Measurements from ENCODE around the gene IFT25.

Gene IFT25

DNA sequence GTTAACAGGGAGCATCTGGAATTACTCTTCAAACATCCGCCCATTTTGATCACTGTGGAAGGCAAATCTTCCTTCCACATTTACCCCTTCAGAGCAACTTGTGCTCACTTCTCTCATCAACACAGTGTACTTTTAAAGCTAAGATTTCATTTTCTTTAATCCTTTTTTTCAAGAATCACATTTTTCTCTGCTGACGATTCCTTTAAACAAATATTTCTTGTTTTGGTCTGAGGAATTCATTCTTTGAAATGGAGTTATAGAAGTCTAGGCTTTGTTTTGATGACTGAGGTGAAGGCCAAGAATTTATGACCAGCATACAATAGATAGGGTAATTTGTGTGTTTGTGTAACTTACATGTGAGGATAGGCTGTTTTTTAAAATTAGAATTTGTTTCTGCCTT is 26.2 kb upstream of the IFT25 start:
- TF ChIP-seq NFIC (IDR thresholded peaks at IDR 0.05): no peak

GRCh38 chr1:53968125-53968513 is 22.6 kb upstream of the IFT25 start:
- TF ChIP-seq EP300 (IDR thresholded peaks at IDR 0.05; ENCODE audit: borderline replicate concordance): no peak
- no peak for TF ChIP-seq NFIC (IDR thresholded peaks at IDR 0.05)
- TF ChIP-seq, protein P1, sequence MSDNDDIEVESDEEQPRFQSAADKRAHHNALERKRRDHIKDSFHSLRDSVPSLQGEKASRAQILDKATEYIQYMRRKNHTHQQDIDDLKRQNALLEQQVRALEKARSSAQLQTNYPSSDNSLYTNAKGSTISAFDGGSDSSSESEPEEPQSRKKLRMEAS (IDR thresholded peaks at IDR 0.05): no peak
- no peak for TF ChIP-seq TAF1 (IDR thresholded peaks at IDR 0.05; ENCODE audit: low read depth)
- no peak for TF ChIP-seq YY1 (IDR thresholded peaks at IDR 0.05; ENCODE audit: low read depth)
- TF ChIP-seq CREB1 (IDR thresholded peaks at IDR 0.05; ENCODE audit: low read depth): no peak
- TF ChIP-seq, protein P2, sequence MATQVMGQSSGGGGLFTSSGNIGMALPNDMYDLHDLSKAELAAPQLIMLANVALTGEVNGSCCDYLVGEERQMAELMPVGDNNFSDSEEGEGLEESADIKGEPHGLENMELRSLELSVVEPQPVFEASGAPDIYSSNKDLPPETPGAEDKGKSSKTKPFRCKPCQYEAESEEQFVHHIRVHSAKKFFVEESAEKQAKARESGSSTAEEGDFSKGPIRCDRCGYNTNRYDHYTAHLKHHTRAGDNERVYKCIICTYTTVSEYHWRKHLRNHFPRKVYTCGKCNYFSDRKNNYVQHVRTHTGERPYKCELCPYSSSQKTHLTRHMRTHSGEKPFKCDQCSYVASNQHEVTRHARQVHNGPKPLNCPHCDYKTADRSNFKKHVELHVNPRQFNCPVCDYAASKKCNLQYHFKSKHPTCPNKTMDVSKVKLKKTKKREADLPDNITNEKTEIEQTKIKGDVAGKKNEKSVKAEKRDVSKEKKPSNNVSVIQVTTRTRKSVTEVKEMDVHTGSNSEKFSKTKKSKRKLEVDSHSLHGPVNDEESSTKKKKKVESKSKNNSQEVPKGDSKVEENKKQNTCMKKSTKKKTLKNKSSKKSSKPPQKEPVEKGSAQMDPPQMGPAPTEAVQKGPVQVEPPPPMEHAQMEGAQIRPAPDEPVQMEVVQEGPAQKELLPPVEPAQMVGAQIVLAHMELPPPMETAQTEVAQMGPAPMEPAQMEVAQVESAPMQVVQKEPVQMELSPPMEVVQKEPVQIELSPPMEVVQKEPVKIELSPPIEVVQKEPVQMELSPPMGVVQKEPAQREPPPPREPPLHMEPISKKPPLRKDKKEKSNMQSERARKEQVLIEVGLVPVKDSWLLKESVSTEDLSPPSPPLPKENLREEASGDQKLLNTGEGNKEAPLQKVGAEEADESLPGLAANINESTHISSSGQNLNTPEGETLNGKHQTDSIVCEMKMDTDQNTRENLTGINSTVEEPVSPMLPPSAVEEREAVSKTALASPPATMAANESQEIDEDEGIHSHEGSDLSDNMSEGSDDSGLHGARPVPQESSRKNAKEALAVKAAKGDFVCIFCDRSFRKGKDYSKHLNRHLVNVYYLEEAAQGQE (IDR thresholded peaks at IDR 0.05; ENCODE audit: low read depth): no peak
- TF ChIP-seq TEAD4 (IDR thresholded peaks at IDR 0.05): no peak
- TF ChIP-seq ZBTB7A (IDR thresholded peaks at IDR 0.05; ENCODE audit: low read depth): no peak
- no peak for TF ChIP-seq FOXM1 (IDR thresholded peaks at IDR 0.05; ENCODE audit: borderline replicate concordance, low read depth)
- no peak for TF ChIP-seq CEBPB (IDR thresholded peaks at IDR 0.05)
- TF ChIP-seq RAD21 (IDR thresholded peaks at IDR 0.05; ENCODE audit: low read depth): no peak
- TF ChIP-seq EGR1 (IDR thresholded peaks at IDR 0.05): no peak
- TF ChIP-seq TCF12 (IDR thresholded peaks at IDR 0.05; ENCODE audit: low read depth): no peak
- TF ChIP-seq USF1 (IDR thresholded peaks at IDR 0.05): no peak

DNA sequence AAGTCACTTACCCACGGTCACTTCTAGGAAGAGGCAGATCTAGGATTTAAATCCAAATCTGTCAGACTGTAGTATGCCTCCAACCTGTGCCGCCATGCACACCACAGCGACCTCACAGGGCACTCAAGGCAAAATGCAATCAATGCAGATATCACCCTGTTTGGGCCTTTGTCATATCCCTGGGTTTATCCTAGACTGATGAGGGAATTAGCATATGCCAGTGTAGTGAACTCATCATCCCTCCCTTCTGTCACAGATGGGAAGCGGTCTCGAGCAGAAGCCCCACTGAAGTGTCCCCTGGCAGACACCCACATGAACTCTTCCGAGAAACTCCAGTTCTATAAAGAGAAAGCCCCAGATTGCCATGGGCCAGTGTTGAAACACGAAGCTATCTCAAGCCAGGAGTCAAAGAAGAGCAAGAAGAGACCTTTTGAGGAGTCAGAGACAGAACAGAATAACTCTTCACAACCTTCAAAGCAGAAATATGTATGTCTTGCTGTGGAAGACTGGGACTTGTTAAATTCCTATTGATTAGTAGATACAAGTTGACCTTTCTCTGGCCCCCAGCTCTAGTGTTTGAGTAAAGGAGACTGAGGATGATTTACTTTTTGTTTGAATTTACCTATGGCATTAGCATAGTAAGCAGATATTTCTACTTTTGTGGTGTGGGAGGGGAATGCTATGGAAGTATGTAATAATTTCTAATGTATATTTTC is 22.1 kb upstream of the IFT25 start:
- TF ChIP-seq CREB1 (IDR thresholded peaks at IDR 0.05; ENCODE audit: low read depth) (no peak), TAF1 (IDR thresholded peaks at IDR 0.05; ENCODE audit: low read depth) (no peak), USF1 (IDR thresholded peaks at IDR 0.05) (no peak)

- TF ChIP-seq CREB1 (IDR thresholded peaks at IDR 0.05; ENCODE audit: low read depth) (no peak), EGR1 (IDR thresholded peaks at IDR 0.05) (no peak), ZBTB7A (IDR thresholded peaks at IDR 0.05; ENCODE audit: low read depth) (no peak), YY1 (IDR thresholded peaks at IDR 0.05; ENCODE audit: low read depth) (no peak), CEBPB (IDR thresholded peaks at IDR 0.05) (no peak), TAF1 (IDR thresholded peaks at IDR 0.05; ENCODE audit: low read depth) (no peak), TCF12 (IDR thresholded peaks at IDR 0.05; ENCODE audit: low read depth) (no peak), FOXM1 (IDR thresholded peaks at IDR 0.05; ENCODE audit: borderline replicate concordance, low read depth) (no peak), USF1 (IDR thresholded peaks at IDR 0.05) (no peak), TEAD4 (IDR thresholded peaks at IDR 0.05) (no peak), NFIC (IDR thresholded peaks at IDR 0.05) (no peak)
- TF ChIP-seq, protein P1 (IDR thresholded peaks at IDR 0.05): no peak
- TF ChIP-seq, protein P2 (IDR thresholded peaks at IDR 0.05; ENCODE audit: low read depth): no peak
These were observed 21.3 kb upstream of the IFT25 start for GRCh38 chr1:53966794-53967193.

- TF ChIP-seq, protein P2 (IDR thresholded peaks at IDR 0.05; ENCODE audit: low read depth): no peak
- TF ChIP-seq USF1 (IDR thresholded peaks at IDR 0.05) (no peak), EGR1 (IDR thresholded peaks at IDR 0.05) (no peak), RAD21 (IDR thresholded peaks at IDR 0.05; ENCODE audit: low read depth) (no peak), CREB1 (IDR thresholded peaks at IDR 0.05; ENCODE audit: low read depth) (no peak), TAF1 (IDR thresholded peaks at IDR 0.05; ENCODE audit: low read depth) (no peak), EP300 (IDR thresholded peaks at IDR 0.05; ENCODE audit: borderline replicate concordance) (no peak), YY1 (IDR thresholded peaks at IDR 0.05; ENCODE audit: low read depth) (no peak), NFIC (IDR thresholded peaks at IDR 0.05) (no peak), ZBTB7A (IDR thresholded peaks at IDR 0.05; ENCODE audit: low read depth) (no peak), FOXM1 (IDR thresholded peaks at IDR 0.05; ENCODE audit: borderline replicate concordance, low read depth) (no peak), TCF12 (IDR thresholded peaks at IDR 0.05; ENCODE audit: low read depth) (no peak), CEBPB (IDR thresholded peaks at IDR 0.05) (no peak), TEAD4 (IDR thresholded peaks at IDR 0.05) (no peak)
- TF ChIP-seq, protein P1 (IDR thresholded peaks at IDR 0.05): no peak
These were observed 18.6 kb upstream of the IFT25 start for GRCh38 chr1:53964109-53964508.
